Activated T-helper 1 cell treated with anti-CD3 and anti-CD28 coated beads, Interleukin-2, amount 50 U/mL, for 16 hours (primary cell): ENCODE data around the gene INSL3.
"Not testable (repeated sequence)": the region's sequence is repeated elsewhere in the genome, so short reads cannot be mapped to it uniquely, and the experiment has no call there.

ENCODE experiments used
- DNase-seq, 2 donors: peaks; one replicate each; pipeline ENCODE4 v3.0.0-alpha.2; 2020; ENCODE audit warnings: low read depth in 1 of 2, low spot score in 1 of 2

INSL3 gene

GRCh38 chr19:17817668-17818363, 3.5 kb downstream of the INSL3 start:
- DNase-seq = no peak

- DNase-seq = no peak
Measured at GRCh38 chr19:17812099-17812498, 9.2 kb downstream of the INSL3 start.

GRCh38 chr19:17811681-17812080, 9.6 kb downstream of the INSL3 start:
- DNase-seq = no peak

- DNase-seq = no peak
Measured at GRCh38 chr19:17811103-17811502, 10.2 kb downstream of the INSL3 start.

GRCh38 chr19:17807731-17808316, 13.5 kb downstream of the INSL3 start:
- no peak for DNase-seq

- DNase-seq = no peak
Measured at GRCh38 chr19:17806945-17807344, 14.4 kb downstream of the INSL3 start.

GRCh38 chr19:17805427-17805826, 15.9 kb downstream of the INSL3 start:
- no peak for DNase-seq

- DNase-seq = no peak
Measured at GRCh38 chr19:17803264-17803896, 17.9 kb downstream of the INSL3 start.

- DNase-seq = no peak
Measured at GRCh38 chr19:17802137-17802858, 19.0 kb downstream of the INSL3 start.

- DNase-seq = not testable (repeated sequence)
Measured at GRCh38 chr19:17798599-17798998, 22.7 kb downstream of the INSL3 start.

- DNase-seq = no peak
Measured at GRCh38 chr19:17797424-17798201, 23.7 kb downstream of the INSL3 start.

- no peak for DNase-seq
Measured at GRCh38 chr19:17796838-17797423, 24.4 kb downstream of the INSL3 start.

- no peak for DNase-seq
Measured at GRCh38 chr19:17796013-17796837, 25.1 kb downstream of the INSL3 start.

- DNase-seq = no peak
Measured at GRCh38 chr19:17795495-17795856, 25.8 kb downstream of the INSL3 start.

- no peak for DNase-seq
Measured at GRCh38 chr19:17794731-17795494, 26.4 kb downstream of the INSL3 start, which contains the start of gene B3GNT3. B3GNT3 (plus strand) TSS chr19:17795138; CDS start chr19:17807808, 12,670 bp downstream.

GRCh38 chr19:17794412-17794730, 26.9 kb downstream of the INSL3 start:
- no peak for DNase-seq

- DNase-seq = no peak
Measured at GRCh38 chr19:17790059-17790780, 31.1 kb downstream of the INSL3 start.

- no peak for DNase-seq
Measured at GRCh38 chr19:17788632-17789031, 32.7 kb downstream of the INSL3 start.
